Measurements from ENCODE around the gene TCEA3.

Gene TCEA3

DNA sequence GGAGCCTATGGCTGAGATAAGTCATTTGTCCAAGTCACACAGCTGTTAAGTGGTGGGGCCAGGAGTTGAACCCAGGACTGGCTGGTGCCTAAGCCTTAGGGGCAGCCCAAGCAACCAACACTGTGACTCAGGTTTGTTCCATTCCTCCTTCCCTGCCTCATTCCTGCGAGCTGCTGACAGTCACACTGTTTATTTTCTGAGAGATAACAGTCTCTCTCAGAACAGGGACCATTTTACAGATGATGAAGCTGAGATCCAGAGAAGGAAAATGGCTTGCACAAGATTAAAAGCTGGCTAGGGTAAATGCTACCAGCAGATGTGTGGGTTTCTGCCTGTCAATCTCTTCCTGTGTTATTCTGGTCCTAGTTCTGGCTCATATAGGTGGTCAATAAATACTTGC, 24.3 kb upstream of the TCEA3 start:
- FAIRE-seq (no peak), DNase-seq (ENCODE audit: insufficient read length, low spot score) (no peak)

DNA sequence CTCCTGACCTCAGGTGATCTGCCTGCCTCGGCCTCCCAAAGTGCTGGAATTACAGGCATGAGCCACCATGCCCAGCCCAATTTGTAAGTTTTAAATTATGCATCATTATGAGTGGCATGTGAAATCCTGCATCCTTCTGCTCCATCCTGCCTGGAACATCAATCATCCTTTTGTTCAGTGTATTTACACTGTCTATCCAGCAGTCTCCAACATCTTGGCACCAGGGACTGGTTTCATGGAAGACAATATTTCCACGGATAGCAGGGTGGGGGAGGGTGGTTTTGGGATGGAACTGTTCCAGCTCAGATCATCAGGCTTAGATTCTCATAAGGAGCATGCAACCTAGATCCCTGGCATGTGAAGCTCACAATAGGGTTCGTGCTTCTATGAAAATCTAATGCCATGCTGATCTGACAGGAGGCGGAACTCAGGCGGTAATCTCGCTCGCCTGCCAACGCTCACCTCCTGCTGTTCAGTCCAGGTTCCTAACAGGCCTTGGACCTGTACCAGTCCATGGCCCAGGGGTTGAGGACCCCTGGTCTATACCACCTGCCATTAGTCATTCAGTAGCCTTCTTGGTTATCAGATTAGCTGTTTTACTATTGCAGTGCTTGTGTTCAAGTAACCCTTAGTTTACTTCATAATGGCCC, 22.2 kb upstream of the TCEA3 start:
- no peak for DNase-seq (ENCODE audit: insufficient read length, low spot score)
- FAIRE-seq, result no peak

DNA sequence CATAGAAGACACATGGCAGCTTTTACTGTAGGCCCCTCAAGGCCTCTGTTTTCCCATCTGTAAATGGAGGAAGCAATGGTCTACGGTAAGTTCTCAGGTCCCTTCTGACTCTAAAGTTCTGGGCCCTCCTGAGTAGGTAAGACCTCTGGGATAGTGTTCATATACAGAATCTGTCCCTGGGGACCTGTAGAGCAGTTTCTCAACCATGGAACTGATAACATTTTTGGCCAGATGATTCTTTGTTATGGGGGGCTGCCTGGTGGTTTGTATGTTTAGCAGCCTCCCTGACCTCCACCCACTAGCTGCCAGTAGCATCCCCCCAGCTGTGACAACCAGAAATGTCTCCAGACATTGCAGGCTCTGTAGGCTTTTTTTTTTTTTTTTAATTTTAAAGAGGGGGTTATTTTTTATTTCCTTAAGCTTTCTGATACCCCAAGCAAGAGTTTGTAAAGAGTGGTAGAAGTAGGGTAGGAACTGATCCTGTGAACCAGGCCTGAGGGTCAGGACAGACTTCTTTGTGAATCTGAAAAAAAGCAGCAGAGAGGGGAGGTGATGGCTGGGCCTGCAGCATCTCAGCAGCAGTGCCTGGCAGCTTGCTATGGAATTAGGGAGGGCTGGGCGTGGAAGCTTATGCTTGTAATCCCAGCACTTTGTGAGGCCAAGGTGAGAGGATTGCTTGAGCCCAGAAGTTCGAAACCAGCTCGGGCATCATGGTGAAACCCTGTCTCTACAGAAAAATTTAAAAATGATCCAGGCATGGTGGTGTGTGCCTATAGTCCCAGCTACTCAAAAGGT, 20.2 kb upstream of the TCEA3 start:
- FAIRE-seq (no peak), DNase-seq (ENCODE audit: insufficient read length, low spot score) (no peak)

DNA sequence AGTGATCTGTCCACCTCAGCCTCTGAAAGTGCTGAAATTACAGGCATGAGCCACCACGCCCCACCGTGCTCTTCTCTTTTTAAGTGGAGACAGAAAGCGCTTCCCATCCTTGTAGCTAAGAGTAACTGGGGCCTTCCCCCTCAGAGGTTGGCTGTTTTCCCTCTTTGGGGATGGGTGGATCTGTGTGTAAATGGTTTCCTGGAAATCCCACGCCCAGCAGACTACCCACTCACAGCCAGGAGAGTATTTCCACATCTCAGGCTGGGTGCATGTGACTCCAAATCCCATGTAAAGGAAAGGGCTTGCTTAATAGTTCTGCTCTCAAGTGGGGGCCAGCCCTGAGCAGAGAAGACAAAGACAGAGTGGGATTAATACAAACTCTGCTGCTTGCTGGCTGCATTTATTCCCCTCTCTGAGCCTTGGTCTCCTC, 19.6 kb upstream of the TCEA3 start:
- FAIRE-seq, result no peak

DNA sequence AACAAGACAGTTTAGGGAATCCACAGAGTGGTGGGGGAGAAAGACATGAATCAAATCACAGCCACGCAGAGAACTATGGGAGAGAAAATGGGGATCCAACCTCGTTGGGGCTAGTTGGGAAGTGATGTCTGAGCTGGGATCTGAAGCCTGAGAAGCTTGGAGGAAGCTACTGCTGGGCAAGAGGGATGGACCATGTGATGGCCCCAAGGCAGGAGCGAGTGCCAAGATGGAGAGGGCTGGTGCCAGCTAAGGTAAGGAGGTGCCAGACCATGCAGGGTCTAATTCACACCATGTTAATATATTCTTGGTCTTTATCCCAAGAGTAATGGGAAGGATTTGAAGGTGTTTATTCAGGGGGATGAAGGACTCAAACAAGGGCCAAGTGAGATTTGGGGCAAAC, 18.2 kb upstream of the TCEA3 start:
- FAIRE-seq (no peak), DNase-seq (ENCODE audit: insufficient read length, low spot score) (no peak)

More for the DNA sequence above, 19.6 kb upstream of the TCEA3 start:
- DNase-seq (ENCODE audit: insufficient read length, low spot score), result no peak

DNA sequence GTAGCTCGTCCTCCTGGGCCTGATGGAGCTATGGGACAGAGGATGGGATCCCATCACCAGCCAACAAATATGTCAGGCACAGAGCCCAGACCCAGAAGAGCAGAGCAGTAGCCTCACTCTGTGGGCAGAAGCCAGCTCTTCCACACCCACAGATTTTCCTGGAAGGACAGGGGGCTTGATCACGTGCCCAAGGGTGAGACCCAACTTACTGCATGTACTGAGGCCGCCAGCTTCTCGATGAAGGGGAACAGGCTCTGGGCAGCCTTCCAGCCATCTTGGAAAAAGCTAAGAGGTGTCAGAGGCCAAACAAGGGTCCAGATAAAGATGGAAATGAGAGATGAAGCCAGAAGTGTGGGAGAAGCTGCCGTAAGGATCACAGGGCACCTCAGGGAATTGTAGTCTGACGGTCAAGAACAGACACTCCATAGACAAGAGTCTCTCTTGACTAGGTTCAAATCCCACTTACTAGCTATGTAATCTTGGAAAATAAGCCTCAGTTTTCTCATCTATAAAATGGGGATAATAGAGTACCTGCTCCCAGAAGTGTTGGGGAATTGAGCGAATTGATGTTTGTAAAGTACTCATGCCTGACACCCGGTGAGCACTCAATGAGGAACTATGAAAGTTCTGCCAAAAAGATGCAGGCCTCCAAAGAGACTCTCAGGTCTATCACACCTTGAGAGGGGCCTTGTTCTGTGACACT, 17.0 kb upstream of the TCEA3 start:
- DNase-seq (ENCODE audit: insufficient read length, low spot score) (no peak), FAIRE-seq (no peak)

DNA sequence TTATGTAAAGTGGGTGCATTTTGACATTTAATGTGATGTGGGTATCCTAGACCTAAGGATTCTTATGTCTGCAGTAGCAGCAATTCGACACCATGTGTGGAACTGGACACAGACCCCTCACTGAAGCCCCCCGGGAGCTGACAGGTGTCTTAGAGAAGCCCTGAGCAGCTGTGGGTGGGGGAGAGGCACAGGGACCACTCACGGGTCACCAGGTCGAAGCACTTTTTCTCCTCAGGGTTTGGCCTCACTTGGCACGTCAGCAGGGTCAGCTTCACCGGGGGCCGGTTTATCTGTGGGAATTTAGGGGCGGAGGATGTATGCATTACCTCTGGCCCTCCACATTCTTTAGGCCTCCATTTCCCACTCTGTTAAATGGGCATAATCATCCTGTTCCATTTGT, 14.0 kb upstream of the TCEA3 start:
- DNase-seq (ENCODE audit: insufficient read length, low spot score), result no peak

DNA sequence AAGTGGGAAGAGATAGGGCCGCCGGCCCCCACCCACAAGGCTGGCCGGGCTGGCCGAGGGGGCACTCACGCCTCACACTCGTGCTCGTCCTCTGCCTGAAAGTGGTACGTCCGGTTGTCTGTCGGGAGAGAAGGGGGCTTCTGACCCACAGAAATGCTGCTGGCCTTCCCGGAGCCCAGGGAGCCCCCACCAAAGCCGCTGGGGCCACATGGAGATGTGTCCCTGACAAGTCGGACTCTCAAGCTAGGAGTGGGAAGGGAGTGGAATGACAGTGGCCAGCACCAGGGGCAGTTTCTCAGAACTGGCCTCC, 12.8 kb upstream of the TCEA3 start:
- no peak for FAIRE-seq

More for the DNA sequence above, 14.0 kb upstream of the TCEA3 start:
- FAIRE-seq, result no peak

DNA sequence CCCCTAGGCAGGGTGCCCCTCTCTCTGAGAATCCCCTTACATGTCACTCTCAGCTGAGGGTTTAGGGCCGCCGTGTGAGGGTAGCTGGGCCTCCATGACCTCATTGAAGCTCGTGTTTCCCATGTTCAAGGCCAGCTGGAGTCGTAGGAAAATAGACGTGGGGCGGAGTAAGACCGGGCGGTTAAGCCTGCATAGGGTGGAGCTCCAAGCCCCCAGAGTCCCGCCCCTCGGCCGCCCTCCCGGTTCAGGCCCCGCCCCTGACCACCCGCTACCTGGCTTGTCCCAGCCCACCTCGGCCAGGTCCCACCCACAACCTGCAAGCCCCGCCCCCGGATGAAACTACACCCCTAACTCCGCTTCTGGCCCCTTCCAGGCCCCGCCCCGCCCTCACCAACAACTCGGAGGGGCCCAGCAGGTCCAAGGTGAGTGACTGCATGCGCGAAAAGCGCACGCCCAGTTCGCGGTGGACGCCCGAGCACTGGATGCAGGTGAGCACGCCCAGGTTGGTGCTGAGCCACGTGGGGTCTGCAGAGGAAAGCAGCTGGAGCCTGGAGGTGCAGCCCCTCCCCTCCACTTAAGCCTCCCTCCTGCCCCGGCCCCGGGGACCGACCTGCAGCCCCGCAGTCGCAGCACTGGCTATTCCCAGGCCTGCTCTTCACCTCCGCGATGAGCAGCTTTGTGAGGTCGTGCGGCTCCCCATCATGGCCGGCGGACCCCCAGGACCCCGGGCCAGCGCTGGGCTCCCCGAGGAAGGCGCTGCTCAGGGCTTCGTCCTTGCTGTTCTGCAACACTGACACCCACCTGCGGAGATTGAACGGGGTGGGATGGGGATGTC, 12.2 kb upstream of the TCEA3 start:
- no peak for FAIRE-seq
- DNase-seq (ENCODE audit: insufficient read length, low spot score), result no peak

More for the DNA sequence above, 12.8 kb upstream of the TCEA3 start:
- DNase-seq (ENCODE audit: insufficient read length, low spot score), result no peak

DNA sequence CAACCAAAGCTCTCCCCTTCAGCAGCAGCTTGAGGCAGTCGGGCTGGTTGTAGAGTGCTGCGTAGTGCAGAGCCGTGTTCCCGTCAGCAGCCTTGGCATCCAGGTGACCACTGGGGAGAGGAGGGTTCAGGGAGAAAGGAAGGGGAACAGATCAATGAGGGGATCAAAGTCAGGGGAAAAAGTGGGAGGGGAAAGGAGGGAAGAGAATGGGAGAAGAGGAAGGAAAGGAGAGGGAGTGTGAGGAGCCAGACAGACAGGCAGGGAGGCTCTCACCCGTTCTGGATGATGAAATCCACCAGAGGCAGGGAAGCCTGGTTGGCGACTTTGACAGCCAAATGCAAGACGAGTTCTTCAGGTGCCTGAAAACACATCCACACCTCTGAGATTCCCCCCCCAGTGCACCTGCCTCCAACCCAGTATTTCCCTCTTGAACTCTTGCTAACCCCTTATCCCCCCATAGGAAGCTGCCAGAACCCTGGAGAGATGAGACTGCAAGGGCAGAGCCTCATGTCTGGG, 9.8 kb upstream of the TCEA3 start:
- FAIRE-seq (no peak), DNase-seq (ENCODE audit: insufficient read length, low spot score) (no peak)

DNA sequence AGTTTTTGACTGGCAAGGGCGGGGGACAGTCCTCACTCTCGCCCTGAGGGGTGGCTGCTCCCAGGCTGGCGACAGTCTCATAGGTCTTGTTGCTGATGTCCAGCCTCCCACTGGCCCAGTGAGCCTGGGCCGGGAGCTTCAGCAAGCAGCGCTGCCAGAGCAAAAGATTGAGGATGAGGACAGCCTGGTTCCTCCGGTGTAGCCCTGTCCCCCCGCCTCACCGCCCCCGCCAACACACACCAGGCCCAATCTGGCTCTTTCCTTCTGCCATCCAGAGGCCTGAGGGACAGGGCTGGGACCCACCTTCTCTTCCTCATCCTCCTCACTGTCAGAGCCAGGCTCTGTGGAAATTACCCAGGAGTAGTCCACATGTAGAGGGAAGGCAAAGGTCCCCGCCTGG, 8.6 kb upstream of the TCEA3 start:
- FAIRE-seq (no peak), DNase-seq (ENCODE audit: insufficient read length, low spot score) (no peak)

DNA sequence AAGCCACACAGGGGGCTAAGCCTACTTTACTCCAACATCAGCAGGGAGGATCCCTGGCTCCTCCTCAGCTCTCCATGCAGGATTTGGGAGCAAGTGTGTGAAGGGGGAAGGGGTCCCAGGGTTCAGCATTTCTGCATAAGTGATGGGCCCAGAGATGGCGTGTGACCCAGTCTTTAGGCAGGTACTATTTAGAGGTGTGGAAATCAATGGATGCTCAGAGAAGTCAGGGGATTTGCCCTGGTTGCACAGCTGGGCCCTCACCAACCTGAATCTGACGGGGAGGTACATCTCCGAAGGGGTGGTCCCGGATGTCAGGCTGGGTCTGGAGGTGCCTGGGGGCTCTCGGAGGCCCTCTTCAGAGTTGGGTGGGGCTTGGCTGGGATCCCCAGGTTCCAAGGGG, 6.9 kb upstream of the TCEA3 start:
- DNase-seq (ENCODE audit: insufficient read length, low spot score), result no peak
- FAIRE-seq, result no peak

DNA sequence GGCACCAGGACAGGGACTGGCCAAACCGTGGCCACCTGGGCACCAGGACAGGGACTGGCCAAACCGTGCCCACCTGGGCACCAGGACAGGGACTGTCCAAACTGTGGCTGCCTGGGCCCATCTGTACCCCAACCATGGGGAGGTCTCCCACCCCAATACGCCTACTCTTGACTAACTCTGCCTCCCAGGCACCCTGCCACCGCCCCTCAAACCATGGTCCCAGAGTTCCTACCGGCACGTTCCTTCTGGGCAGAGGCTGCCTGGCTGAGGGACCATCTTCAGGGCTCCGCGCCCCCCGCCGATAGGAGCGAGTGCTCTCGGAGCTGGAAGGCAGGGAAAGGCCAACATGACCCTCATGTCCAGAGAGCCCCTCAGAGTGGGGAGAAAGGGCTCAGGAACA, 6.3 kb upstream of the TCEA3 start:
- DNase-seq (ENCODE audit: insufficient read length, low spot score) (no peak), FAIRE-seq (no peak)

DNA sequence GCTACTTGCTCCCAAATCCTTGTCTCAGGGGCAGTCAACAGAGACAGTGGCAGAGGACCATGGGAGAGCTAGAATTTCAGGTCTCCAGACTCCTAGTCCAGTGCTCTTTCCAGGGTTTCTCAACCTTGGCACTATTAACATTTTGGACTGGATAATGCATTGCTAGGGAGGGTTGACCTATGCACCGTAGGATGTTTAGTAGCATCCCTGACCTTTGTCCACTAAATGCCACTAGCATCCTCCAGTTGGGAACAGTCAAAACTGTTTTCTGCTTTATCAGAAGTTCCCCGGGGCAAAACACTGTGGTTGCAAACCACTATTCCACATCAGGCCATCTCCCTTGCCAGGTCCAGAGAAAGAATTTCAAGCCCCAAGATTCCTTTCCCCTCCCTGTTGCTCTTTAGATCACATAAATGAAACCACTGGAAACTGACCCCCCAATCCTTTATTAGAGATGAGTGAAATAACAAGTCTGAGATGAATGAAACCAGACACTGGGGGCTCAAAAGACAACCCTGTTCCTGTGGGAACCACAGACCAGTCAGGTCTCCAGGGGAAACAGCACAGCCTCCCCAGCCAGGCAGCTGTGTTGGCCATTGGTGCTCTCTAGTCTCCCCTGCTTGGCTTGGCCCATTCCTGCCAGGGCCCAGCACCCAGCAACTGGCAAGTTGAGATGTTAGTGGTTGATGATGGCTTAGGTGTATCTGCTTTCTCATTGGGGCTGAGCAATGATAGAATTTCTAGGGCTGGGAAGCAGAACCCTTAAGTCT, 3.8 kb upstream of the TCEA3 start:
- DNase-seq (ENCODE audit: insufficient read length, low spot score) (no peak), FAIRE-seq (no peak)

DNA sequence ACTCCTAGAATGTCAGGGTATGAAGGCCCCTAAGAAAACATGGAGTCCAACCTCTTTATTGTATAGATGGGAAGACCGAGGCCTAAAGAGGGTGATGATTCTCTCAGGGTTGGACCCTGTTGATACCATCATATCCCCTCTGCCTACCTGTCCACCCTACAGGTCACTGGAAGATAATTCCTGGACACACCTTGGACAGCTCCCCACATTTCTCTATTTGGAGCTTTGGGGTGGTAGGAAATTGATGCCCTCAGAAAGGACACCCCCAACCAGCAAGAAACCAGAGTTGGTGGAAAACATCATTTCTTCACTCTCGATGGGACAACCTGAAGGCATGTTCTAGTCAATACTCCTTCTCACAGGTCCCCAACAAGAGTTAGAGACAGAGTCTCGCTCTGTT, 3.0 kb upstream of the TCEA3 start:
- no peak for DNase-seq (ENCODE audit: insufficient read length, low spot score)
- no peak for FAIRE-seq

DNA sequence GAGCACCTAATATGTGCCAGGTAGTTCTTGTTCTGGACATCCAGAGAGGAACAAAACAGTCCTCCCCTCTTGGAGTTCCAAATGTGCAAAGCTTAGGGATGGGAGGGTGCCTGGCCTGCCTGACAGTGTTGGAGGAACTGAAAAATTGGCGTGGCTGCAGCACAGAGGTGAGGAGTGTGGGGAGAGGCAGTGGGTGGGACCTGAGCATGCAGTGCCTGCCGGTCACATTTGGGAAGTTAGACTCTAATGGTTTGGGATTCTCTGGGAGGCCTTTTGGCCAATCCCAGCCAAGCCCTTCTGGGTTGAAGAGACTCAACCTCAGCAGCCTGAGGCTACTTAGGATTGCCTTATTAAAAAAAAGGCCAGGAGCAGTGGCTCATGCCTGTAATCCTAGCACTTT, 2.3 kb upstream of the TCEA3 start:
- DNase-seq (ENCODE audit: insufficient read length, low spot score) (no peak), FAIRE-seq (no peak)

DNA sequence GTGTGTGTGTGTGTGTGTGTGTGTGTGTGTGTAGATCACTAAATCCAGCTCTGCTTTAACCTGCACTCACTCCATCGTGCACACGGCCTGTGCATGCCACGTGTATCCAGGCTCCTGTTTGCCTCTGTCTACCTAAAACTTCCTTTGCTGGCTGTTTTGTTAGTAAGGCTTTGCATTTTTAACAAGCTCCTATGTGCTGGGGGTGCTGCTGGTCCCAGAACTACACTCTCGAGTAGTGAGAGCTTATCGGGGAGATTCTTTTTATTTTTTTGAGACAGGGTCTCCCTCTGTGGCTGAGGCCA, 596 bp upstream of the TCEA3 start:
- DNase-seq (ENCODE audit: insufficient read length, low spot score), result no peak
- no peak for FAIRE-seq

DNA sequence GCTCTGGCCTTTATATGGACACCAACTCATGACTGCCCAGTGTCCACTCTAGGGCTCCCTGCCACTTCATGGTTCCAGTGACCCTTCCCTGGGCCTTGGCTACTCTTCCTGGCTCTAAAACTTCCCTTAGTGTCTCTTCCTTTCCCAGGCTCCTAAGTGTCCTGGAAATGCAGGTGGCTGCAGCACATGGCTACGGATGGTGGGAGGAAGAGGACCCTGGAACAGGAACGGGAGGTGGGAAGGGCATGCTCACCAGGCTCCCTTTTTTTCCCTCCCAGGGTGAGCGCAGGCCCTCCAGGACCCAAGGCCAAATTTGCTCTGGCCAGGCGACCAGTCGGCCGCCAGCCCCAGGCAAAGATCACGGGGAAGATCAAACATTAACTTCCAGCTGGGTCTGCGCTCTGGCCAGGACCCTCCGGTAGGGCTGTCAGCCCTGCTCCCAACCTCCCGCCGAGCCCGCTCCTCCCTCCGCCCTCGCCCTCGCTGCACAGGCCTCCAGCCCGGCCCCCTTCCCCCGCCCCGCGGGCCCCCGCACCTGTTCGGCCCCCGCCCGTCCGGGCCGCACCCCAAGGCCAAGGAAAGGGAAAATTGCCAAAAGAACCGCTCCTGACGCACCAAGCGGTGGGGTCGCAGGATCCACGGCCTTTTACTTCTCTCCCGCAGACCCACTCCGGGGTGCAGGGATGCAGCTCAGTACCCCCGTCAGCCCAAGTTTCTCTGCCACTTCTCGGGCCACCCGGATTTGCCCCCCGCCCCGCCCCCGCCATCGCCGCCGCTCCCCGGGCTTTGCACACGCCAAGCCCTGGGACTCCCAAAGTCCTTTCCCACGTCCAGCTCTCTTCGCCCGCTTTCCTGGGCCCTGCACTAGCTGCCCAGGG, 894 bp downstream of the TCEA3 start:
- no peak for DNase-seq (ENCODE audit: insufficient read length, low spot score)
- FAIRE-seq, result no peak

DNA sequence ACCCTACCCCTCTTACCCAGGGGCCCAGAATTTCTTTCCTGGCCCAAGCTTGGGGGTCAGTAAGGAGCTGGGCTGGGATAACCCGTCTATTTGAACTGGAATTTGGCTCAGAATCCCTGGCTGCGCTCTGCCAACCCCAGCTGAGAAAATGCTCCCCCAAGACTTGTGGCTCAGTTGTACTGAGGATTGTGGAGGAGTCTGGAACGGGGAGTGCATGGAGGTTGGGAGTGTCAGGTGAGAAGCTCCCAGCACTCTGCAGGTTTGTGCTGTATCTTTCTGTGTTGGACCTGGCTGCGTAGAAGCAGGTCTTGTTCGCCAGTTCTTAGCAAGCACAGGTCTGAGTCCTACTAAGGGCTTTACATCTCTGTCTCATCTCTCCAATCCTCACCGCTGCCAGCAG, 1.6 kb downstream of the TCEA3 start:
- DNase-seq (ENCODE audit: insufficient read length, low spot score) (no peak), FAIRE-seq (no peak)
